CD4-positive, alpha-beta memory T cell (primary cell): ENCODE measurements around the gene SAMD11. TPM values are rescaled to one million over a fixed set of nuclear protein-coding genes. Genes with fewer than 3 reads are reported as not detected.

Experiments used
- CTCF ChIA-PET: fragments of 350-600 bp; sonication (Branson Sonifier 250); formaldehyde crosslinking; loops from one replicate; lab custom pipeline; 2021; ENCODE audit warnings: inconsistent platforms; ENCODE audit not compliant: partially characterized antibody; lab: Charles Lee
- POLR2A ChIA-PET: fragments of 350-600 bp; sonication (Branson Sonifier 250); formaldehyde crosslinking; loops from one replicate; lab custom pipeline; 2021; ENCODE audit not compliant: partially characterized antibody; lab: Charles Lee
- DNase-seq, 5 donors: peaks; one replicate each; pipeline versions ENCODE4 v3.0.0 to v3.0.0-alpha.2; 2020 to 2022; ENCODE audit warnings: mixed read lengths in 1 of 5
- H3K27ac ChIP-seq: one replicate; pipeline ENCODE4 v1.7.0; 2013; ENCODE audit warnings: low read depth, low read length
- H3K27me3 ChIP-seq: 2 replicates; pipeline ENCODE4 v1.7.0; 2013; ENCODE audit warnings: mild to moderate bottlenecking, low read length, moderate library complexity; ENCODE audit not compliant: insufficient read depth
- H3K36me3 ChIP-seq: 2 replicates; pipeline ENCODE4 v1.7.0; 2013; ENCODE audit warnings: mild to moderate bottlenecking, low read length, moderate library complexity; ENCODE audit not compliant: insufficient read depth
- H3K4me1 ChIP-seq: 2 replicates; pipeline ENCODE4 v1.7.0; 2013; ENCODE audit warnings: mild to moderate bottlenecking, low read length, moderate library complexity; ENCODE audit not compliant: insufficient read depth
- H3K4me3 ChIP-seq, 2 donors: one replicate each; pipeline ENCODE4 v1.7.0; 2013; ENCODE audit warnings: low read length in 2 of 2, mild to moderate bottlenecking in 1 of 2
- H3K9me3 ChIP-seq, 2 donors: one replicate each; pipeline ENCODE4 v1.7.0; 2013; ENCODE audit warnings: low read length in 2 of 2, control low read depth in 1 of 2; ENCODE audit not compliant: control insufficient read depth in 1 of 2
- H3K27ac Mint-ChIP-seq, 7 donors: one replicate each; pipeline ENCODE4 v1.8.0; 2020 to 2021; ENCODE audit warnings: mixed read lengths in 7 of 7, mild to moderate bottlenecking in 6 of 7, inconsistent platforms in 3 of 7, moderate library complexity in 3 of 7
- H3K27me3 Mint-ChIP-seq, 2 donors: one replicate each; pipeline ENCODE4 v1.8.0; 2020 to 2021; ENCODE audit warnings: mixed read lengths in 2 of 2
- H3K36me3 Mint-ChIP-seq, 2 donors: one replicate each; pipeline ENCODE4 v1.8.0; 2020 to 2021; ENCODE audit warnings: mixed read lengths in 2 of 2, inconsistent platforms in 1 of 2, mild to moderate bottlenecking in 1 of 2
- H3K4me1 Mint-ChIP-seq, 4 donors: one replicate each; pipeline ENCODE4 v1.8.0; 2020 to 2021; ENCODE audit warnings: mixed read lengths in 4 of 4, mild to moderate bottlenecking in 1 of 4
- H3K4me3 Mint-ChIP-seq, 8 donors: one replicate each; pipeline ENCODE4 v1.8.0; 2020 to 2021; ENCODE audit warnings: mixed read lengths in 8 of 8, mild to moderate bottlenecking in 7 of 8, moderate library complexity in 6 of 8, inconsistent platforms in 3 of 8
- H3K9me3 Mint-ChIP-seq, 8 donors: one replicate each; pipeline ENCODE4 v1.8.0; 2020 to 2021; ENCODE audit warnings: mixed read lengths in 8 of 8, mild to moderate bottlenecking in 5 of 8, inconsistent platforms in 3 of 8, moderate library complexity in 1 of 8
- intact Hi-C: fragments of 100-400 bp; cut with micrococcal nuclease; formaldehyde crosslinking; loops from one replicate; pipeline ENCODE4 v1.15.1; 2023
- polyA plus RNA-seq, 2 donors: library from polyadenylated mRNA; unstranded; fragments of 300-500 nt; fragmentation: Illumina TruSeq; gene quantifications; one replicate each; pipeline ENCODE4 v1.2.3, GENCODE V29; 2021
- total RNA-seq, 2 experiments: library from RNA; stranded (reverse); gene quantifications; one replicate each; pipeline ENCODE4 v1.2.3, GENCODE V29; 2021

The SAMD11 gene
- total and polyA plus RNA-seq, 4 experiments from 2014 or later: 0.10 TPM; not detected in 3

DNA sequence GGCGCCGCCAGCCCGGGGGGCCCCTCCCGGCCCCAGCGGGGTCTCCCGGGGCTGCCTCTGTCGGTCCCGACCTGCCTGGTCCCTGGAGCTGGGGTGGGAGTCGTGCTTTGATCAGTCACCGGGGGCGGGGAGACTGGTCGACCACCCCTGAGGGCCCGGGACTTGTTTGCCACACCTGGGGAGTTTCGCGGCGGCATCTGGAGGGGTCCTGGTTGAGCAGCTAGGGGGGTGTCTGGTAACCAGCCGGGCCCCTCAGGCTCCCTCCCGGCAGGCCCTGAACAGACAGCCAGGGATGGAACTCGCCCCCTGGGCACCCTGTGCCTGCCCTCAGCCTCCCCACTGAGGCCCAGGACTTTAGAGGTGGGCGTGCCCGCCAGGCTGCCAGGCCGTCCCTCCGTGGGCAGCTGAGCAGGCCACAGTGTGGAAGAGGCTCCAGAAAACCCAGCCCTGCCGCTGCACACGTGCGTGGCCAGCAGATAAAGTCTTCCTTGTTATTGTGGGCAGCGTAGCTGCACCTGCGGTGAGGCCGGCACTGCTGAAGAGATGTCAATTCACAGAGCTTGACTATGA is 13.3 kb upstream of the SAMD11 start:
- Histone ChIP-seq H3K36me3 (no peaks in the 10 kb centered on the region), H3K27ac (no peak overlapping the region), H3K9me3 (no peaks in the 10 kb centered on the region), H3K4me3 (no peak overlapping the region), H3K4me1 (peaks cover 3% of the 10 kb centered on the region), H3K27me3 (no peaks in the 10 kb centered on the region)
- intact Hi-C loops: no loop called here
- peaks cover 0 to 4% (median 0%) of the 10 kb centered on the region in 8 donors for H3K9me3 Mint-ChIP-seq
- peaks cover 24 to 25% of the 10 kb centered on the region in 2 donors for H3K27me3 Mint-ChIP-seq
- no peak for DNase-seq
- H3K4me3 Mint-ChIP-seq: no peak overlapping the region
- peak overlapping the region in 1 of 7 donors; percentile 60 for H3K27ac Mint-ChIP-seq
- no peaks in the 10 kb centered on the region for H3K36me3 Mint-ChIP-seq
- CTCF ChIA-PET: no interaction called here
- H3K4me1 Mint-ChIP-seq: peaks cover 1 to 7% (median 2%) of the 10 kb centered on the region in 4 donors
- POLR2A ChIA-PET: no interaction called here

DNA sequence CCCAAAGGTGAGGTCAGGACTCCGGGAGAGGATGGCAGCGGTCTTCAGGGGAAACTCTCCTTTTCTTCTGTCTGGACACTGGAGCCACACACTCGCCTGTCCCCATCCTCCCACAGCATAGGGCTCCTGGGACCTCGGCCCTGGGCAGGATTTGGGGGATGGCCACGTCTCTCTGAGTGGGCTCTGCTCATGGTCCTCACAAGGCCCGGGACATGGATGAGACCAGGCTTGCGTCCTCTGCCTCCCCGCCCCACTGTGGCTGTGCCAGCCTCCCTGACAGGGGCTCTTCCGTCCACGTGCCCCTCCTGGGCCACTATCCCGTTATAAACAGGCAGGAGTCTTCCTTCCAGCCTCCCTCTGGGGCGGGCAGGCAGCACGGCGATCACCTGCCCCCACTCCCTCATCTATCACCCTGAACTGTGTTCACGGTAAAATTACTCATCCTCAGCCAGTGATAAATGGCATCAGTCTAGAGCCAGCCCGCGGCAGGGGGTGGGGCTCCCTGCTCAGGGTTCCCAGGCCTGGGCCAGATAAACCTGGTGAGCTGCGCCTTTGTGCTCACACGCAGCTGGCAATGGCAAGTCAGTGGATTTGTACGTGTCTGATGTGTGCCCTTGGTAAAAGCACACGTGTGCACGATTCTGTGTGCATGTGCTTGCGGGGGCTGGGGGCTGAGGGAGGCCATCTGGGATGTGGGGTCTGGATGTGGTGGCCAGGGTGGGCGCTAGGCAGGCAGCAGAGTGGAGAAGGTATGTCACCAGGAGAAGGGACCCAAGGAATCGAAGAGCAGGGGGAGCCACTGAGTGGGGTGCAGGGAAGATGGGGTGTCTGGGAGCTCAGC is 12.6 kb upstream of the SAMD11 start:
- H3K4me3 Mint-ChIP-seq: peak overlapping the region in 1 of 8 donors; percentile 46
- no peak for DNase-seq
- CTCF ChIA-PET: no interaction called here

DNA sequence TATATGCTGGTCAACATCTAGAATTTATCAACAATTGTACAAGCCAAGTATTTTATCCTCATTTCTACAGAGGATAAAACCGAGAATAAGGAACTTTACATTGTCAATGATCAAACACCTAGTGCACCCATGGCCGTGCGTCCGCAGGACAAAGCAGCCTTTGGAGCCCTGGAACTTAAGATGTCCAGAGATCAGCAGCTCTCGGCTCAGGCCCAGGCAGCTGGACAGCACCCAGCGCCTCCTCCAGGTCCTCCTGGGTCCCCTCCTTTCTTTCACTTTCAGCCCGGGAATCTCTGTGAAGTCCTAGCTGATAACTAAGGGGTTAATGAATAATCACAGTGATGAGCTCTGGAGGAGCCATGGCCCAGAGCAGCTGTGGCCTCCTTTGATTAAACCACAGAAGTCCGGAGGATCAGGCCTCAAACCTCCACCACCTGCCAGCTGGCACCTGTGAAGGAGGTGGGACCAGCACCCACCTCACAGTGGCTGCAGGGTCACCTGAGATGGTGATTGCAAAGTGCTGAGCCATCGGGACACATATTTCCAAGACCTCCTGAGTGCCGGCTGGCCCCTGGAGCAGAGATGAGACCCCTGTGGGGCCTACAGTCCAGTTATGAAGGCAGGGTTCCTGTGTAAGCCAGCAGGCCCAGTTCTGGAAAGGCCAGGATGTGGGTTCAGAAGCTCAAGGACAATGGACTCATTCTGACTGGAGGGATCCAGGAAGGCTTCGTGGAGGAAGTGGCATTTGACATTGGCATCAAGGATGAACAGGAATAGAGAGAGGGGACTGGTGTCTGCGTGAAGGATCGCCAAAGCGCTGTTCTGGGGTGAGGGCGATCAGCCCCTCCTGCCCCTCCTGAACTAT is 11.6 kb upstream of the SAMD11 start:
- Histone ChIP-seq H3K9me3 (no peaks in the 10 kb centered on the region), H3K27ac (no peak overlapping the region), H3K4me3 (no peak overlapping the region), H3K36me3 (no peaks in the 10 kb centered on the region), H3K27me3 (no peaks in the 10 kb centered on the region), H3K4me1 (no peaks in the 10 kb centered on the region)
- peaks cover 0 to 4% (median 0%) of the 10 kb centered on the region in 8 donors for H3K9me3 Mint-ChIP-seq
- DNase-seq: no peak
- H3K36me3 Mint-ChIP-seq: no peaks in the 10 kb centered on the region
- intact Hi-C loops: no loop called here
- H3K4me1 Mint-ChIP-seq: peaks cover 0 to 5% (median 2%) of the 10 kb centered on the region in 4 donors
- peaks cover 20 to 21% of the 10 kb centered on the region in 2 donors for H3K27me3 Mint-ChIP-seq
- POLR2A ChIA-PET: no interaction called here
- CTCF ChIA-PET: no interaction called here
- H3K4me3 Mint-ChIP-seq: no peak overlapping the region
- peak overlapping the region in 1 of 7 donors; percentile 60 for H3K27ac Mint-ChIP-seq

More for the DNA sequence above, 12.6 kb upstream of the SAMD11 start:
- Mint-ChIP-seq H3K27ac (peak overlapping the region in 3 of 7 donors; percentile 19 to 72 (median 60)), H3K27me3 (peaks cover 21% of the 10 kb centered on the region in 2 donors), H3K4me1 (peaks cover 0 to 5% (median 2%) of the 10 kb centered on the region in 4 donors), H3K9me3 (peaks cover 0 to 4% (median 0%) of the 10 kb centered on the region in 8 donors), H3K36me3 (no peaks in the 10 kb centered on the region)
- Histone ChIP-seq H3K36me3 (no peaks in the 10 kb centered on the region), H3K27ac (no peak overlapping the region), H3K4me3 (no peak overlapping the region), H3K9me3 (no peaks in the 10 kb centered on the region), H3K27me3 (no peaks in the 10 kb centered on the region), H3K4me1 (no peaks in the 10 kb centered on the region)
- POLR2A ChIA-PET: no interaction called here
- intact Hi-C loops: no loop called here

DNA sequence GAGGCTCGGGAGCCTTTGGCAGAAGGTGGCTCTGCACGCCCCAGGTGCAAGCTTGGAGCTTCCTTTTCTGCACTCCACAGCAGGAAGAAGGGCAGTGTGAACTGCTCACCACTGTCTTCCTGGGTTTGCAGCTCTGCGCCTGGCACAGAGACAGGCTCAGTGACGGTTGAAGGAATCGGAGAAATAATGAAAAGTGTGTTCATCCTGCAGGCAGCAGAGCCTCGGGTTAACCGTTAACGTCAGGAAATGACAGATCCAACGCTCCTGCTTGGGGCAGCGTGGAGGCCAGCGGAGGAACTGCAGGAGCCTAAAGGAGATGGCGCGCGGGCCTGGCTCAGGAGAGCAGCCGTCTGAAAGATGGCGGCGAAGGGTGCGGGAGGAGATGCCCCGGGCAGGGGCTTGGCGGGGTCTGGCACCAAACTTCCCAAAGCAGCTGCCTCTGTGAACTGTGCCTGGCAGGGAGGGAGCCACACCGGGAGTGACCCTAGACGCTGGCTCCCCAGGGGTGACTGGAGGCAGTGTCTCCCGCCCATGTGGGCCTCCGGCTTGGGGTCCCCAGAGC is 10.9 kb upstream of the SAMD11 start:
- peaks cover 0 to 4% (median 0%) of the 10 kb centered on the region in 8 donors for H3K9me3 Mint-ChIP-seq
- H3K36me3 Mint-ChIP-seq: no peaks in the 10 kb centered on the region
- no peaks in the 10 kb centered on the region for H3K36me3 ChIP-seq

DNA sequence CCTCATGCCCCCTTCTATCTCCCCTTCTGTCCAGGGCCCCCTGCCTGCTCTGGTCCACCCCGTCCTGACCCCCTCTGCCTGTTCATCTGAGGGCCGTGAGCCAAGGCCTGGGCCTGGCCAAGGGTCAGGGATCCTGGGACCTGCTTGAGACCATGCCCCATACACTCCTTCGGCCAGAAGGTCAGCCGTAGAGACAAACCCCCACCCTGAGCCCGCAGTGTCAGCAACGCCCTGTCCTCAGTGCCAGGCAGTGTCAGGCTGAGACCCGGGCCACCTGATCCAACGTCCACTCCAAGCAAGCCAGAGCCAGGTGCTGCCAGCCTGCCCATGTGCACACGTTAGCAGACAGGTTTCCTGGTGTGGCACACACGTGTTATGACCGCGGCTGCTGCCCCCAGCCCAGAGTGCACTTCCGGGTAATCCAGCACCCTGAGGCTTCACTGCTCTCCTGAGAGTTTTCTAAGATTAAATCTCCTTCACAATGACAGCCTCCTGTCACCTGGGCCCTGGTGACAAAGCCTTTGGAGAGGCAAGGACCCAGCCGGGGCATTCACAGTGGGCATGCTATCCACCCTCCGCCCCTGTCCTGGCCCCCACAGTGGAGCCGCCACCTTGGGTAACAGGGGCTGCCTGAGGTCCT is 10.1 kb upstream of the SAMD11 start:
- intact Hi-C loops: no loop called here
- no peaks in the 10 kb centered on the region for H3K4me1 ChIP-seq
- ChIA-PET POLR2A (no interaction called here), CTCF (no interaction called here)
- H3K27me3 ChIP-seq: no peaks in the 10 kb centered on the region
- no peaks in the 10 kb centered on the region for H3K9me3 ChIP-seq
- H3K27ac ChIP-seq: no peak overlapping the region
- no peaks in the 10 kb centered on the region for H3K36me3 ChIP-seq
- Mint-ChIP-seq H3K9me3 (peaks cover 0 to 2% (median 0%) of the 10 kb centered on the region in 8 donors), H3K27me3 (peaks cover 23% of the 10 kb centered on the region in 2 donors), H3K27ac (no peak overlapping the region), H3K4me1 (peaks cover 0 to 5% (median 2%) of the 10 kb centered on the region in 4 donors), H3K36me3 (no peaks in the 10 kb centered on the region), H3K4me3 (no peak overlapping the region)
- DNase-seq: no peak
- H3K4me3 ChIP-seq: no peak overlapping the region

More for the DNA sequence above, 10.9 kb upstream of the SAMD11 start:
- Mint-ChIP-seq H3K27me3 (peaks cover 23 to 24% of the 10 kb centered on the region in 2 donors), H3K4me3 (no peak overlapping the region), H3K27ac (no peak overlapping the region), H3K4me1 (peaks cover 0 to 5% (median 2%) of the 10 kb centered on the region in 4 donors)
- DNase-seq: no peak
- ChIA-PET CTCF (no interaction called here), POLR2A (no interaction called here)
- Histone ChIP-seq H3K4me1 (no peaks in the 10 kb centered on the region), H3K27ac (no peak overlapping the region), H3K9me3 (no peaks in the 10 kb centered on the region), H3K4me3 (no peak overlapping the region), H3K27me3 (no peaks in the 10 kb centered on the region)
- intact Hi-C loops: no loop called here

DNA sequence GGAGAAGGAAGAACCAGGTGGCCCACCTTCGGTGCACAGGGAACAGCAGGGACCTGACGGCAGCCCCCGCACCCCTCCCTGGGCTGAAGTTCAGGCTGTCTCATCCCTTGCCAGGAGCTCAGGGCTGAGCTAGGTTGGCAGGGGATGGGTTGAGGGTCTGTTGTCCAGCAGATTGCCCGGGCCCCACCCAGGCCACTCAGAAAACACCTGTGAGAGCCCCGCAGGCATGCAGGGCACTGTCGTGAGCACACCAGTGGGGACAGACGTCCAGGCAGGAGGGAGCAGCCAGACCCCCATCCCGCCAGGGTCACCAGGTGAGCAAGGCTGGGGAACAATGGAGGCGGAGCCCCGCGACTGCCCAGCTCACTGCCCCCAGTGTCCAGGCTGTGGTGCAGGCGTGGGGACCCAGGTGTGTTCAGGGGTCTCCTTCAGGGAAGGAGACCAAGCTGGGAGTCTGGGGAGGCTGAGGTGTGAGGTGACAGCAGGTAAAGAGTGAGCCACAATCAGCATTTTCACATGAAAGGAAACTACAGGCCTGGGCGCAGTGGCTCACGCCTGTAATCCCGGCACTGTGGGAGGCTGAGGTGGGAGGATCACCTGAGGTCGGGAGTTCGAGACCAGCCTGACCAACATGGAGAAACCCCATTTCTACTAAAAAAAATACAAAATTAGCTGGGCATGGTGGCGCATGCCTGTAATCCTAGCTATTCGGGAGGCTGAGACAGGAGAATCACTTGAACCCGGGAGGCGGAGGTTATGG is 9.4 kb upstream of the SAMD11 start:
- H3K4me3 Mint-ChIP-seq: no peak overlapping the region
- Histone ChIP-seq H3K27me3 (no peaks in the 10 kb centered on the region), H3K4me3 (no peak overlapping the region), H3K9me3 (no peaks in the 10 kb centered on the region), H3K4me1 (no peaks in the 10 kb centered on the region), H3K36me3 (no peaks in the 10 kb centered on the region), H3K27ac (no peak overlapping the region)
- DNase-seq: no peak
- intact Hi-C loops: no loop called here
- ChIA-PET POLR2A (no interaction called here), CTCF (no interaction called here)
- peaks cover 25% of the 10 kb centered on the region in 2 donors for H3K27me3 Mint-ChIP-seq
- peaks cover 0 to 5% (median 2%) of the 10 kb centered on the region in 4 donors for H3K4me1 Mint-ChIP-seq
- H3K27ac Mint-ChIP-seq: peak overlapping the region in 1 of 7 donors; percentile 32
- H3K36me3 Mint-ChIP-seq: no peaks in the 10 kb centered on the region
- H3K9me3 Mint-ChIP-seq: peaks cover 0 to 2% (median 0%) of the 10 kb centered on the region in 8 donors
